ENCODE results near the gene PSMD10.
A peak's percentile ranks its signal among the peaks of the same experiment; 100 is the strongest.

Gene PSMD10

DNA sequence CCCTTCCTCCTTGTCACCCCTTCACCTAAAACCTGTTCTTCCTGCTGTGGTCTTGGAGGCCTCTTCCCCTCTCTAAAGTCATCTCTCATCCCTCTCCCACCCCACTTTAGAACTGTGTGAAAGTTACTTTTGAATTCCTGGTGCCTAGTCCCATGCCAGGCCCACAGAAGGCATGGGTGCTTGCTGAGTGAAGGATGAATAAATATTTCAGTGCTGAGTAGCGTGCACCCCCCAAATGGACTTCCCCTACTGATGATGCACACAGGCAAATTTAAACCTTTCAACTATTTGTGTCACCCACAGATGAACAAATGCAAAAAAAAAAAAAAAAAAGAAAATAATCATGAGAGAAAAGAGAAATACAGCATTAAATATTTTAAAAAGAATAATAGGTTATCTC lies 19.8 kb downstream of the PSMD10 start:
- DNase-seq: no peak

DNA sequence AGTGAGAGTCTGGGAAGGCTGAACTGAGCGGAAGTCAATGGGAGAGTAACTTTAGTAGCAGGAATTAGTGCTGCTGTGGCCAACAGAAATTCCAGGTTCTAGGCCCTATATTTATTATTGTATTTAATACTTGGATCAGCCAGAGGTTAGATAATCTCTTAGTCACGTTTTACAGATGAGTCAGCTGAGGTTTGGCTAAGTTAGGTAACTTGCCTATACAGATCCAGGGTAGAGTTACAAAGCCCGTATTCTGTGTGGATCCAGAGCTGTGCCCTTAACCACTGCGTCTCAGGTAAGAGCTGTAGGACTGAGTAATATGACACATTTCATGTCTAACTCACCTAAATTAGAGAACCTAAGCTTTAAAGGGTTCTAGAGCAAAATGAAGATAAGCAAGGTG lies 20.5 kb downstream of the PSMD10 start:
- DNase-seq: no peak

DNA sequence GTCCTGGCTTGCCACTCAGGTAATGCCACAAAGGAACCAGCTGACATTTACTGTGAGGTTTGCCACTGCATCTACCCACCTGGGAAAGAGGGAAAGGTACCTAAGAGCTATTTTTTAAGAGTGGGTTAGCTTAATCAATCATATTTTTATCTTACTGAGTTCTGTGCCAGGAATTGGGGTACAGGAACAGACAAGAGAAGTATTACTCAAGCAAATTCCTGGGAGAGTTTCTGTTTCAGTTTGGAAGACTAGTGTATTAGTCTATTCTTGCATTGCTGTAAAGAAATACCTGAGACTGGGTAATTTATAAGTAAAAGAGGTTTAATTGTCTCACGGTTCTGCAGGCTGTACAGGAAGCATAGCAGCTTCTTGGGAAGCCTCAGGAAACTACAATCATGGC lies 23.2 kb downstream of the PSMD10 start:
- no peak for DNase-seq

DNA sequence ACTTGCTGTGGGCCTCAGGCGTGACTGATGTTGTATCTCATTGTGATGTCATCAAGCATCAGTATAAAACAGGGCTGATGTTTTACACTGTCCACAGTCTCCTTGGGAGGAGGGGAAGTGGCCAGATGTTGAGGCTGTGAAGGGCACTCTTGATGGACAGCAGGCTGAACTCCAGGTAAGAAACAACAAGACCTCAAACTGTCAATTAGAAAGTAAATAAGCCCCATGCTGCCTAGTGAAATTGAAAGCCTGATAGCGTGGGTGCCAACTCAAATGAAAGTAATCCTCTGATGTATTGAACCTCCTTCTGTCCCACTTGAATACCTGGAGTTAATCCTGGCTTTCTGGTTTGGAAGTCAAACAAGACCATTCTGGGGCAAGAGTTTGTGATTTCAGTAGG lies 26.7 kb downstream of the PSMD10 start:
- no peak for DNase-seq

DNA sequence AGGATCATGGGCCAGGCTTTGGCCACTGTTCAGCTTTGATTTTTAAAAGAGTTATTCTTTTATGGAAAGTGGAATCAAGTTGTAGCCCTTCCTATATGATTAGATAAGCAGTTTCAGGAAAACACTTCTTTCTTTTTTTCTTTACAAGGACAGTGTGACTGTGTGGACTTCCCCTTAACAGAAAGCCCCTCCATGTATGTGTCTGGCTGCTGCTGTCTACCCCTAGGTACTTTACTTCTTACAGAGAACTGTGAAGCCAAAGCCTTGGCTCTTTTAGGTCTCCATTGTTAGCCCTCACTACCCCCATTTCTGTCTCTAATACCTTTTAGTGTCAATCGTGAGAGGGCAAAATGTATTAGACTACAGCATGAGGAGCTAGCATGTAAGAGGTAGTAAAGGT lies 27.3 kb downstream of the PSMD10 start:
- DNase-seq: no peak

DNA sequence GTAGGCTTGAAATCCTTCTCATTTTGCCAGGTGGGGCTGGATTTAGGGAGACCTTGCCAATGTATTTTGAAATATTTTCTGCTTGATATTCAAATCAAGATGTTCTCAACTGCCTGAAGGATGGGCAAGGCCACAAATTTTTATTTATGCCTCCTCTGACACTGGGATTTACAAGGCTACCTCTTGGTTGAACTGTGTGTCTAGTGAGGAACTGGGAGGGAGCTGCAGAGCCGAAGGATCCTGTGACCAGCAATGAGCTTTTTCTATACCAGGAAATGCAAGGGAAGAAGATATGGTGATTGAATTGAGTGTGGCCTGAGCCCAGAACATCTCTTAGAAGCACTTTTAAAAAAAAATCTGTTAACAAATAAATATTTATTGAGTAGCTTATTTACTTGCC lies 31.5 kb downstream of the PSMD10 start:
- no peak for DNase-seq

DNA sequence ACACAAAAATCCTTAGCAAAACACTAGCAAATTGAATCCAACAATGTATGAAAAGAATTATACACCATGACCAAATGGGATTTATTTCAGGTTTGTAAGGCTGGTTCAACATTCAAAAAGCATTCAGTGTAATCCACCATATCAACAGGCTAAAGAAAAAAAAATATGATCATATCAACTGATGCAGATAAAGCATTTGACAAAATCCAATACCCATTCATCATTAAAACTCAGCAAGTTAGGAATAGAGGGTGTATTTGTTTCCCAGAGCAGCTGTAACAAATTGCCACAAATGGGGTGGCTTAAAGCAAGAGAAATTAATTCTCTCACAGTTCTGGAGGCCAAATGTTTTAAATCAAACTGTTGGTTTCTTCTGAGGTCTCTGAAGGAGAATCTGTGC lies 35.8 kb downstream of the PSMD10 start:
- DNase-seq: no peak

DNA sequence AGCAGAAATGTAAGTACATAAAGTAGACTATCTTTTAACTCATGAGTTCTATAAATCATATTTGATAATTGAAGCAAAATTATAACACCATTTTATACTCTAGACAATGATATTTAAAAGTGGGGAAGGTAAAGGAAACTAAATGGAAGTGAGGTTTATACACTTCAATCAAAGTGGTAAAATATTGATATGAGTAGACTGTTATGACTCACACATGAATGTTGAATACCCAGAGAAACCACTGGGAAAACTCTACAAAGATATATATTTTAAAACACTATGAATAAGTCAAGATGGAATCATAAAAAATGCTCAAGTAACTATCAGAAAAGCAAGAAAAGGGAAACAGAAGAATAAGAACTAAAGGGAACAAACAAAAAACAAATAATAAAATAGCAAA lies 38.1 kb downstream of the PSMD10 start:
- no peak for DNase-seq

DNA sequence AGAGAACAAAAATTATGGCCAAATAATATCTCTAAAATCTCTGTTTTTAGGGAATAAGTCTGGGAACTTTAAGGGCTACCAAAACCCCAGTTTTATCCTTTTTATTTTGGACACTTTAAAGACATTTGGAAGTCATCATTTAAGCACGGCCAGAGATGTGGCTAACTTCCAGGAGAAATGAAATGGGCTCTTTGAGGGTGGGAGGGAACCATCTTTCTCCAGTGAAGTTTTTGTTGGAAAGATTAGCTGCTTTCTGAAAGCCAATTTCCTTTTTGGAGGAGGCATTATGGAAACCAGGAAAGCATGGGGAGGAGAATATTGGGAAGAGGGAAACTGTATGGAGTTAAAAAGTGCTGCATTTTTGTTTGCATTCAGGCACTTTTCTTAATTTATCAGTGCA lies 41.7 kb downstream of the PSMD10 start:
- no peak for DNase-seq

DNA sequence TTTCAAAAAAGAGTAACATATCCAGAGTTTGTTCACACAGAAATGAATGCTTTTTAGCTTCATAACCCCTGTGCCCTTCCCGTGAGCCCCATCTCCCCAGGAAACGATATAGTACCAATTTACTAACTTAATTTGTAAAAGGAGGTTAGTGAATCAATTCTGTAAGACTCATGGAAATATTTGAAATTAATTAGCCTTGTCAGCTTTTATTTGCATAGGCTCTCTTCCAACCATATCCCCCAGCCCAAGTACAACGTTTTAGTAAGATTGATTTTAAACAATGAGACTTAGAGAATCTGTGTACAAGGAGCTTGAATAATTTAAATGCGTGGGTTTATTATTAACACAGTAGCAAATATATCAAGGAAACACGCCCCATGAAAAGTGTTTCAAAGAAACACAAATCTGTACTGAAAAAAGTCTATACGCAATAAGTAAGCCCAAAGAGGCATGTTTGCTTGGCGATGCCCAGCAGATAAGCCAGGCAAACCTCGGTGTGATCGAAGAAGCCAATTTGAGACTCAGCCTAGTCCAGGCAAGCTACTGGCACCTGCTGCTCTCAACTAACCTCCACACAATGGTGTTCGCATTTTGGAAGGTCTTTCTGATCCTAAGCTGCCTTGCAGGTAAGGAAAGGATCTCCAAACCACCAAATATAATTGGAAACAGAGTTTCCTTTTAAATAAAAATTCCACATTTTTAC lies 46.6 kb downstream of the PSMD10 start, which contains the start of gene VSIG1:
TSS of gene VSIG1 (plus strand) at position 512 of the 703 bp plus-strand sequence. CDS start at position 578, 66 bp downstream.
- DNase-seq: no peak

DNA sequence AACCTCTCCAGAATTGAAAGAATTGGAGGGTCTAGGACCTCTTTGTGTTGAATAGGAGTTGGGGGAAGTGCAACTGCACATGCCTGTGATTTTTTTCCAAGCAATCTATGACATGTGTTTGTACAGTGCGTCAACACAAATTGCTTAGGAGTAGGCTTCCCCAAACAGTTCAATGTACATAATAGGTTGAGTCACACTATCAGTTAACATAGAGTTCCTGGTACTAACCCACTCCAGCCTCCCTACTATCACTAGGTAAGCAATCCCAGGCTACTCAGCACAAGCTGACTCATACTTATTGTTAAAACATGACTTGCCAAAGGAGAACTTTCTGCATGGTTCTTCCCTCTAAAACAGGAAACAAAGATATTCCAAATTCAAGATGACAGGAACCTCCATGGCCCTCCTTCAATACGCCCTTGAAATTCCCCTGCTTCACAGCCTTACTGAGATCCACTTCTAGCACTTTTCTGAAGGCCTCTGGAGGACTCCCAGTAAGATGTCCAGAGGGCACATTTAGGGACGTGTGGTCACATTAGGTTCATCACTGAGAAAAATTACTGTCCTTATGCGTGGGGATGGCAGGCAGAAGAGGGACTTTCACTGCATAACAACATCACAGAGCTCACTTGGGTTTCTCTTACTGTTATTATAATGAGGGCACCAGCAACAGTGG lies 54.9 kb downstream of the PSMD10 start:
- DNase-seq: peak; percentile 33

DNA sequence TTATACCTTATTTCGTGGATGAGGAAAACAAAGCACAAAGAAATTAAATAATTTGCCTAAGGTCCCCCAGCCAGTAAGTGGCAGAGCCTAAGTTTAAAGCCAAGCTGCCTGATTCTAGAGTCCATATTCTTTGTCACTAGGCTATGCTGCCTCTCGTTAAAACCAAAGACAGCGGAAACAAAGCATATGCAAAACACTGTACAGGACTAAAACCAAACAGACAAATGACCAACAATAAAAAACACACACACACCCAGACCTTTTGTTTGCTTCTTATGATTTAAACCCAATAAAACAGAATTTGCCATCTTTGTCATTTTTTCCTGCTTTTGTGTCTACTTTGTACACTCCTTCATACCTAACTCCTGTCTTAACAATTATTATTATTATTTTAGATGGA lies 56.6 kb downstream of the PSMD10 start:
- no peak for DNase-seq

All from NCI-H2029 treated with DMSO at 0.1 percent for 48 hours (cell line).